ENCODE data around the gene LKAAEAR1.

LKAAEAR1 gene

GRCh38 chr20:64041040-64041780 lies 43.0 kb downstream of the LKAAEAR1 start:
- Histone ChIP-seq H3K27ac (ENCODE audit: low read depth, low read length, poor library complexity, severe bottlenecking) (no peak overlapping the region), H3K4me1 (ENCODE audit: insufficient read depth, low read length, severe bottlenecking) (peaks cover 22% of the 10 kb centered on the region), H3F3A (ENCODE audit: insufficient read depth, low read length) (no peaks in the 10 kb centered on the region), H3K9ac (ENCODE audit: low read length) (no peak overlapping the region), H3K79me2 (ENCODE audit: insufficient read depth, low read length) (no peaks in the 10 kb centered on the region), H3K4me3 (ENCODE audit: low read depth, low read length, poor library complexity, severe bottlenecking) (no peak overlapping the region), H3K4me2 (ENCODE audit: low read length) (no peak overlapping the region), H3K9me3 (ENCODE audit: low read length) (no peaks in the 10 kb centered on the region), H4K20me1 (ENCODE audit: insufficient read depth, low read length) (no peaks in the 10 kb centered on the region), H3K36me3 (ENCODE audit: insufficient read depth, low read length) (no peaks in the 10 kb centered on the region), H3K9me2 (ENCODE audit: low read depth, low read length) (no peaks in the 10 kb centered on the region), H3K27me3 (ENCODE audit: insufficient read depth, low read length) (peaks cover 13% of the 10 kb centered on the region; the same call in 1 of the 2 replicates), H2AFZ (ENCODE audit: low read length) (no peak overlapping the region)
- TF ChIP-seq EZH2 (IDR thresholded peaks at IDR 0.05; ENCODE audit: borderline replicate concordance, low read length) (no peak), CTCF (IDR thresholded peaks at IDR 0.05; ENCODE audit: low read length) (no peak)

DNA sequence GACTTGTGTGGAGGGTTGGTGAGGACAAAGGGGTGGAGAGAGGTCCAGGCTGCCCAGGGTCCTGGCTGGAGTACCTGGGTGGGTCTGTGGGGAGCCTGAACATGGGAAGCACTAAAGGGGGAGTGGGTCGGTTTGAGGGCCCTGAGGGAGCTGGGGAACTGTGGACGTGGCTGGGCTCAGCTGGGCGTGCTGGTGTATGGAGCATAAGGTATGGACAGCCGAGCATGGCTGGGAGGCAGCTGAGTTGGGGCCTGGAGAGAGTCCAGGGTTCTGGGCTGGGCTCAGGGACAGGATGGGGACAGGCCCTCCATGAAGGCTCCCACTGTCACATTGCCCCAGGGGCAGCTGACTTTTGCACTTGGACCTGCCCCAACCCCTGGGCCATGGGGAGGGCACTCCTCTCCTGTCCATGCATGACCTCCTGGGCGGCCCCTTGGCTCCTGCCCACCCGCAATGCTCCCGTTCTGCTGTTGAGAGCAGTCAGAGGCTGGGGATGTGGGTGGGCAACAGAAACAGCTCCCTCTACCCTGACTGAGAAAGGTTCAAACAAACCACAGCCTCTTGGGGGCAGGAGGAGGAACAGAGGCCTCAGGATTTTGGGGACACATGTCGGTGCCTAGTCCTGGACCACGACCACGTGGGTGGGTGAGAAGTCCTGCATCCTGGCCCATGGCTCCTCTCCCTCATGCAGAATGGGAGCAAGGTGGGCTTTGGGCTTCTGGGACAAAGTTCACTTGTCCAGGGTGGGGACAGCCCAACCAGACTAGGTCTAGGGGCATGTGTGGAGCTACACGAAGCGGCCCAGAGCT lies 43.8 kb downstream of the LKAAEAR1 start:
- Histone ChIP-seq H3K4me1 (ENCODE audit: insufficient read depth, low read length, severe bottlenecking) (peaks cover 22% of the 10 kb centered on the region), H3K27ac (ENCODE audit: low read depth, low read length, poor library complexity, severe bottlenecking) (no peak overlapping the region), H3K79me2 (ENCODE audit: insufficient read depth, low read length) (no peaks in the 10 kb centered on the region), H3K27me3 (ENCODE audit: insufficient read depth, low read length) (peaks cover 10% of the 10 kb centered on the region; the same call in 1 of the 2 replicates), H2AFZ (ENCODE audit: low read length) (no peak overlapping the region), H3K4me2 (ENCODE audit: low read length) (no peak overlapping the region), H3K4me3 (ENCODE audit: low read depth, low read length, poor library complexity, severe bottlenecking) (no peak overlapping the region), H3K36me3 (ENCODE audit: insufficient read depth, low read length) (peaks cover 2% of the 10 kb centered on the region; the same call in 1 of the 2 replicates), H3K9ac (ENCODE audit: low read length) (no peak overlapping the region), H3K9me2 (ENCODE audit: low read depth, low read length) (no peaks in the 10 kb centered on the region), H3F3A (ENCODE audit: insufficient read depth, low read length) (no peaks in the 10 kb centered on the region), H4K20me1 (ENCODE audit: insufficient read depth, low read length) (no peaks in the 10 kb centered on the region), H3K9me3 (ENCODE audit: low read length) (no peaks in the 10 kb centered on the region)
- TF ChIP-seq CTCF (IDR thresholded peaks at IDR 0.05; ENCODE audit: low read length), result no peak
- no peak for TF ChIP-seq EZH2 (IDR thresholded peaks at IDR 0.05; ENCODE audit: borderline replicate concordance, low read length)

DNA sequence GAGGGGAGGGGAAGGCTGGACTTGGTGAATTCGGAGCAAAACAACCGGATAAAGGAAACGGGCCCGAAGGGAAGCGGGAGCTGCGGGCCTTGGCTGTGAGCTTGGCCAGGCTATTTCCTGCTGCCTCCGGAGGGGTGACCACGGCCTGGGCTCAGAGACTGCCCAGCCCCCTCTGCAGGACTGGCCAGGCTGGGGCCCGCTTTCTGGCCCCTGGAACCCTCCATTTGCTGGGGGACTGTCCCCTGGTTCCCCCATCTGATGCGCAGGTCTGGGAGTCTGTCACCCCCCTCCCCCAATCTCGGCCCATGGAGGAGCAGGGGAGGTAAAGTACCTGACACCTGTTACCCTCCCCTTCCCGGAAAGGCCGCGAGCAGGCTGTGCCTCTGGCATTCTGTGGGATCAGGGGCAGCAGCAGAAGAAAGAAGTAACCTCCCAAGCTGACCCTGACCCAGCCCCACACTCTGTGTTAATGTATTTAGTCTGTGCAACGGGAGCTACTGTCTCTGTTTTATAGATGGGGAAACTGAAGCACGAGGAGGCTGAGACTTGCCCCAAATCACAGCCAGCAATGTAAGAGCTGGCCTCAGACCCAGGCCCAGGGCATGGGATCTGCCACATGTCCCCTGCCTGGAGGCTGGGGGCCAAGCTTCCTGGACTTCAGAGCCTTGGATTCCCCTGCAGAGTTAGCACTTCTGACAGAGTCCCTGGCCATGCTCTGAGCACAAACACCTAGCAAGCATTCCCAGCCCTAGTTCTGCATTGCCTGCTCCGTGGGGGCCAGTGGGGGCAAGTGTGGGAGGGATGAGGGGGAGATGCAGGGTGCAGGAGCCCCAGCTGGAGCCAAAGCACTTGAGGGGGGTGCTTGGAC lies 44.7 kb downstream of the LKAAEAR1 start:
- TF ChIP-seq EZH2 (IDR thresholded peaks at IDR 0.05; ENCODE audit: borderline replicate concordance, low read length) (no peak), CTCF (IDR thresholded peaks at IDR 0.05; ENCODE audit: low read length) (no peak)
- Histone ChIP-seq H3K4me3 (ENCODE audit: low read depth, low read length, poor library complexity, severe bottlenecking) (peak overlapping the region; percentile 57), H4K20me1 (ENCODE audit: insufficient read depth, low read length) (no peaks in the 10 kb centered on the region), H3K27me3 (ENCODE audit: insufficient read depth, low read length) (0 out of 2 replicates have a peak, but pooled peaks cover 6% of the 10 kb centered on the region), H3K27ac (ENCODE audit: low read depth, low read length, poor library complexity, severe bottlenecking) (no peak overlapping the region), H3K4me1 (ENCODE audit: insufficient read depth, low read length, severe bottlenecking) (peaks cover 22% of the 10 kb centered on the region), H3K9me2 (ENCODE audit: low read depth, low read length) (no peaks in the 10 kb centered on the region), H3K9ac (ENCODE audit: low read length) (no peak overlapping the region), H3K4me2 (ENCODE audit: low read length) (peak overlapping the region; percentile 76; the same call in 1 of the 2 replicates), H3K9me3 (ENCODE audit: low read length) (no peaks in the 10 kb centered on the region), H3K79me2 (ENCODE audit: insufficient read depth, low read length) (no peaks in the 10 kb centered on the region), H3K36me3 (ENCODE audit: insufficient read depth, low read length) (peaks cover 11% of the 10 kb centered on the region), H2AFZ (ENCODE audit: low read length) (no peak overlapping the region), H3F3A (ENCODE audit: insufficient read depth, low read length) (no peaks in the 10 kb centered on the region)
